Cardiac fibroblast (primary cell): Measurements from ENCODE around the gene RNU1-1.
"Not testable (repeated sequence)": the region's sequence is repeated elsewhere in the genome, so short reads cannot be mapped to it uniquely, and the experiment has no call there.

Experiments used
- DNase-seq, 2 donors: peaks; one replicate each; pipeline versions ENCODE4 v3.0.0 to v3.0.0-alpha.2; 2010; ENCODE audit warnings: low read depth in 2 of 2
- H3K4me3 ChIP-seq, 2 donors: replicated peaks in 1 of 2; 1 replicate in 1 of 2; 2 replicates in 1 of 2; pipeline ENCODE4 v1.5.1; 2011; ENCODE audit warnings: low read depth in 2 of 2, low read length in 2 of 2, mild to moderate bottlenecking in 2 of 2, moderate library complexity in 1 of 2
- CTCF ChIP-seq: IDR thresholded peaks from one replicate; pipeline ENCODE4 v1.5.1; 2011; ENCODE audit warnings: low read depth, mild to moderate bottlenecking, low read length, inconsistent platforms

RNU1-1 gene

GRCh38 chr1:16503494-16503893 lies 10.6 kb downstream of the RNU1-1 start:
- TF ChIP-seq CTCF = no peak
- no peak for DNase-seq
- no peak overlapping the region for H3K4me3 ChIP-seq

GRCh38 chr1:16501446-16501845 lies 12.6 kb downstream of the RNU1-1 start:
- DNase-seq, H3K4me3 ChIP-seq: not testable (repeated sequence)

DNA sequence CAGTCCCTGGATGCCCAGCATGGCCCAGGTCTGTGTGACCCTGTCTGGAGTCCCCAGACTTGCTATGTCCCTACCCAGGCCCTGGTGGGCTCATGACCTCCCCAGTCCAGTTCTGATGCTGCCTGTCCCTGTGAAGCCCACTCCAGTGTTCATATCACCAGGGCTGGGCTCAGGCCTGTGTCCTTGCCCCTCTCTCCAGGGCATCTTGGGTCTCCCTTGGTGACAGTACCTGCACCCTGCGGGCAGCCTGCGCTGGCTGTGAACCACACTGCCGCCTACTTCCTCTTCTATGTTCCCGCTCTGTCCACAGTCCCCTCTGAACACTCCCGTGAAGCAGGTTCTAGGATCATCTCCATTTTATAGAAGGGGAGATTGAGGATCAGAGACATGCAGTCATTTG lies 13.1 kb downstream of the RNU1-1 start:
- not testable (repeated sequence) for H3K4me3 ChIP-seq, DNase-seq

- not testable (repeated sequence) for DNase-seq, H3K4me3 ChIP-seq
Measured at GRCh38 chr1:16500466-16500865, 13.6 kb downstream of the RNU1-1 start.

GRCh38 chr1:16498573-16499413 lies 15.3 kb downstream of the RNU1-1 start:
- peak; percentile 74 to 90 for DNase-seq
- no peak for TF ChIP-seq CTCF

DNA sequence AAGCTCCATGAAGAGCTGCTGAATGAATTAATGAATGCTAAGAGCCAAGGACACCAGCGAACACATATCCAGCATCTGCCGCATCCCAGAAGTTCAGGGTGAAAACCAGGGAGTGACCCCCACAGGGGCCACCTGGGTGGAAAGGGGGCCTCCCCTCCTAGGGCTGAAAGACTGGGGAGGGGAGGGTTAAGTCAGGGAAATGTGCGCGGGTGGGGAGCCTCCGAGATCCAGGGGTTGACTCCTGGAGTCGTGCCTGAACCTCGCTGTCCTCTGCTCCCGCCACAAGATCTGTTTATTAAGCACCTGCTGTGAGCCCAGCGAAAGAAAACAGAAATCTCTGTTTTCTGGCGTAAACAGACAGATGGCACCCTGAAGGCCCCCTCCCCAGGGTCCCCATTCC lies 16.0 kb downstream of the RNU1-1 start:
- not testable (repeated sequence) for DNase-seq
- peak overlapping the region; percentile 58 to 78 for H3K4me3 ChIP-seq

More at GRCh38 chr1:16498573-16499413, 15.3 kb downstream of the RNU1-1 start:
- H3K4me3 ChIP-seq = peak overlapping the region; percentile 77 to 78

GRCh38 chr1:16497474-16497904 lies 16.6 kb downstream of the RNU1-1 start:
- H3K4me3 ChIP-seq = not testable (repeated sequence)
- DNase-seq = peak; percentile 10 to 17

- H3K4me3 ChIP-seq, DNase-seq: not testable (repeated sequence)
Measured at GRCh38 chr1:16493731-16494130, 20.4 kb downstream of the RNU1-1 start.

GRCh38 chr1:16492937-16493336 lies 21.1 kb downstream of the RNU1-1 start:
- DNase-seq, H3K4me3 ChIP-seq: not testable (repeated sequence)

DNA sequence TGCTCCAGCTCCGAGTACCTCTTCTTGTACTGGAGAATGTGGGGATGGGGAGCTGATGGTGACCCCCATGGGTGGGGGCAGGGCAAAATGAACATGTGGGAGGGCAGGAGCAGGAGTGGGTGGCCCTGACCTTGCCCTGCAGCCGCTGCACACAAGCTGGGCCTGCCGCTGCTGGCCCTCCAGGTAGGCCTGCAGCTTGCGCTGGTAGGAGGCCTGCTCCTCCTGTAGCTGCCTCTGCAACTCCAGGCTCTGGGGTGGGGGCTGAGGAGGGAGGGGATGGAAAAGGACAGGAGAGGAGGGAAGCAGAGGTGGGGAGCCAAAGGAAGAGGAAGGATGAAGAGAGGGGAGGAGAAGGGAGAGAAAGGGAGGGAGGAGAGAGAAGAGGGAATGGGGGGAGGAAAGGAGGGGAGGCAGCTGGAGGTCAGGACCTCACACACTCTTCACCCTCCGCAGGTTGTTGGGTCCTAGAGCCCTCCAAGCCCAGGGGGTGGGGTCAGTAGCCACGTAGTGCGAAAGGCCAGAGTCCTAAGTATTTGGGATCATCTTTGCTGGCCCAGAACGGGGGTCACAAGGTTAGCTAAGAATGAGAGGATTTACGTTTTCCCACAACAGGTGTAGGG lies 22.9 kb downstream of the RNU1-1 start:
- no peak overlapping the region for H3K4me3 ChIP-seq
- no peak for DNase-seq
- TF ChIP-seq CTCF = no peak

- not testable (repeated sequence) for DNase-seq, H3K4me3 ChIP-seq
Measured at GRCh38 chr1:16489195-16489880, 24.7 kb downstream of the RNU1-1 start.

- H3K4me3 ChIP-seq, DNase-seq: not testable (repeated sequence)
Measured at GRCh38 chr1:16487011-16487410, 27.1 kb downstream of the RNU1-1 start.

DNA sequence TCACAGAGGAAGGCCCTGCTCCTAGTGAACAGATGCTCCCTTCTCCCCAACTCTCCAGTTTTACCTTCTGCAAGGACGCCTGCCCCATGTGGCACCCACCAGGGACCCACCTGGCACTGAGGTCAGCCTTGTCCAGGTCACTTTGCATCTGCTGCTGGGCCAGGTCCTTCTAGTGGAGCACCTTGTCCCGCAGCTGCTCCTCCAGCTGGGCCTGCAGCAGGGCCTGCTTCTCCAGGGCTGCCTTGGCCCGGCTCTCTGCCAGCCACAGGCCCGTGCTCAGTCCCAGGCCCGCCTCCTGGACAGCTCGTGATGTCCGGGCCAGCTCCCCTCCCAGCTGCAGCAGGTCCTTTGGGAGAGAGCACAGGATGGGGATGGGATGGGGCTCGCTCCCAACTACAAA lies 27.8 kb downstream of the RNU1-1 start:
- not testable (repeated sequence) for DNase-seq

More for the DNA sequence above, 27.8 kb downstream of the RNU1-1 start:
- not testable (repeated sequence) for H3K4me3 ChIP-seq
